GM12801 (cell line): ENCODE results near the gene ZSWIM2.

ENCODE experiments used
- TF ChIP-seq, protein P1 (sequence below): IDR thresholded peaks from one replicate; pipeline ENCODE4 v1.5.1; 2011; ENCODE audit warnings: control low read depth; ENCODE audit not compliant: insufficient read length; ENCODE audit errors: extremely low read depth

The ZSWIM2 gene

DNA sequence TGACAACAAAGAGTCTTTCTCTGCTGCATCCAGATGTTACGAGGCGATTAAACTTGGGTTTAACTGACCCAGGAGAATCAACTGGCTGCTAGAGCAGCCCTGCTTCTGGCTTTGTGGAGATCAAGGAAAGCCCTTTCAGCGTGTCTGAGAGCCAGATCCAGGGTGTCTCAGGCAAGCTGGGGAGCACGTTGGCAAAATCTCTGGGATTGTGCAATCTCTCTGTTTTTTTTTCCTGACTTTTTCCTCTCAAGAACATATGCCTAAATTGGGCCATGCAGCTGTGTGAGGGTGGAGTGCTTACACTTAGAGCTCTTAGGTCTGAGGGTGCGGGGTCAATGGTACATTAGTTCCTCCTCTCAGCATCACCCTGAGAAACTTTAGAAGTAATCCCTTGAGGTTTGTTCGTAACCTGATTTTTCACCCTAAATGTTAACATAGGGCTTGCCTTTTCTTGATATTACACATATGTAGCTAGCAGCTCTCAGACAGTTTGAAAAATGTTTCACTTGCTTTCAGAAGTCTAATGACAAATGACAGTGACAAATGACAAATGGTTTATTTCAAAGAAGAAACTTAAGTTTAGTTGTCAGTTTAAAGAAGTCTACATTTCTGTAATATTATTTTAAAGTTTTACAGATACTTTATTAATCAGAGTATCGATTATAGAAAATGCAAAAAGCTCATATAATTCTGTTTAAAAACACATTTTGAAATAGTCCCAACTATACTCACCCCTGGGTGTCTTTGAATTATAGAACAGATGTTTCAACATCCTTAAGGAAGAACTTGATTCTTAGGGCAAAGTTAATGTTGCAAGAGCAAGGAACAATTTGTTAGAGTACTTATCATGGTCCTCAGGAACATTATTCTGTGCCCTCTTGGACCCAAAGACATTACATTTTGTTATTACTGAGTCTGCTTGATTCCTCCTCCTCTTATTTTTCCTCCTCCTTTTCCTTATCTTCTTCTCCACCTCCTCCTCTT, 38.4 kb upstream of the ZSWIM2 start:
- TF ChIP-seq, protein P1, sequence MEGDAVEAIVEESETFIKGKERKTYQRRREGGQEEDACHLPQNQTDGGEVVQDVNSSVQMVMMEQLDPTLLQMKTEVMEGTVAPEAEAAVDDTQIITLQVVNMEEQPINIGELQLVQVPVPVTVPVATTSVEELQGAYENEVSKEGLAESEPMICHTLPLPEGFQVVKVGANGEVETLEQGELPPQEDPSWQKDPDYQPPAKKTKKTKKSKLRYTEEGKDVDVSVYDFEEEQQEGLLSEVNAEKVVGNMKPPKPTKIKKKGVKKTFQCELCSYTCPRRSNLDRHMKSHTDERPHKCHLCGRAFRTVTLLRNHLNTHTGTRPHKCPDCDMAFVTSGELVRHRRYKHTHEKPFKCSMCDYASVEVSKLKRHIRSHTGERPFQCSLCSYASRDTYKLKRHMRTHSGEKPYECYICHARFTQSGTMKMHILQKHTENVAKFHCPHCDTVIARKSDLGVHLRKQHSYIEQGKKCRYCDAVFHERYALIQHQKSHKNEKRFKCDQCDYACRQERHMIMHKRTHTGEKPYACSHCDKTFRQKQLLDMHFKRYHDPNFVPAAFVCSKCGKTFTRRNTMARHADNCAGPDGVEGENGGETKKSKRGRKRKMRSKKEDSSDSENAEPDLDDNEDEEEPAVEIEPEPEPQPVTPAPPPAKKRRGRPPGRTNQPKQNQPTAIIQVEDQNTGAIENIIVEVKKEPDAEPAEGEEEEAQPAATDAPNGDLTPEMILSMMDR, result no peak

DNA sequence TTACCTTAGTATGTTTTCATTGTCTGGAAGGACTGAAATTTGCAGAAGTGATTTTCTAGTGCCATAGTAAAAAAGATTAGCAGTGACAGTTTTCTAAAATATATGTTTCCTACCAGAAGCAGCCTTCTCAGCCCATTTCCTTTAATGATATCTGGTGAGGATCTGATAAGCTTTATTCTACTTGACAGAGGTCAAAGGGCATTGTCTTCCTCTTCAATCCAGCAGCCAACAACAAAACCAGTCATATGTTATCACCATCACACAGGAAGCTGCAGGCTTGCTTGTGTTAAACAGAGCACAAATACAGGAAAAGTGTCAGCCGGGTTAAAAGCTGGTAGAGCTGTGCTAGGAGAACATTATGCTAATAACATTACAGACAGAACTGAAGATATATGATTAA, 35.6 kb upstream of the ZSWIM2 start:
- TF ChIP-seq, protein P1, result no peak

DNA sequence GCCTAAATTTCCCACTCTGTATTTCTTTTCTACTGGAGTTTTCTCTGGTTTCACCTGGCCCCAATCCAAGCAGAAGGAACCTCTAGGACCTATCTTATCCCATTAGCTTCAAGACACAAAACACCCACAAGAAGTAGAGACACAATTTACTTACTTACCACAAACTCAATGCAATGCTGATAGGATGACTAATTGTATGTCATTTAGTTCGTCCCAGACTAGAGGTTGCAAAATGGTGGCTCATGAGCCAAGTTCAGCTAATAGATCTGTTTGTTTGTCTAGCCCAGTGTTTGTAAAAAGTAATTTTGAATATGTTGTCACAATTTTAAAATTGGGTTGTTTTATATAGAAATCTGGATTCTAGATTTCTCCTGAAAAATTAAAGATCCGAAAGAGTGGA, 34.7 kb upstream of the ZSWIM2 start:
- TF ChIP-seq, protein P1, result no peak

DNA sequence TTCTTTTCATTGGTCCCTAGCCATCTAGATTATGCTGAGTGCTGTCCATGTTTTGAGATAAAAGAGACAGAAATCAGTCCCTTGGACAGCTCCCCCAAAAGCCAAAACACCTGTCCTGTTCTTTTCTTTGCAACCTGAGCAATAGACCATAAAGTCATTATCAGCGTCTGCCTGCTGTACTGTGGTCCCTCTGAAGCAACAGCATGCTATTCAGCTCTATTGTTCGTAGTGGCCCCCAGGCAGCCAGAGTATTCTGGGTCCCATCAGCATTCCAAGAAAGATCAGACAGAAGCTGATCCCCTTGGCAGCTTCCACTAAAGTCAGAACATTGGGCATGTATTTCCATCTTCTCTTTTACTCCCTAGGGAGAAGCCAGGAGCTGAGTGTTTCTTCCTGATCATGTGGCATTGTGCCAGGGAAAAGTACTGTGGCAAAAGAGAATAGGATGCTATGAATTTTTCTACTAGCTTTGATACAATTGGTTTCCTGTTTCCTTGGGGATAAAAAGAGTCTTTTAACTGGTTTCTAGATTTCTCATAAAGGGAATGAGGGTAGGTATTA, 33.6 kb upstream of the ZSWIM2 start:
- TF ChIP-seq, protein P1, result no peak

DNA sequence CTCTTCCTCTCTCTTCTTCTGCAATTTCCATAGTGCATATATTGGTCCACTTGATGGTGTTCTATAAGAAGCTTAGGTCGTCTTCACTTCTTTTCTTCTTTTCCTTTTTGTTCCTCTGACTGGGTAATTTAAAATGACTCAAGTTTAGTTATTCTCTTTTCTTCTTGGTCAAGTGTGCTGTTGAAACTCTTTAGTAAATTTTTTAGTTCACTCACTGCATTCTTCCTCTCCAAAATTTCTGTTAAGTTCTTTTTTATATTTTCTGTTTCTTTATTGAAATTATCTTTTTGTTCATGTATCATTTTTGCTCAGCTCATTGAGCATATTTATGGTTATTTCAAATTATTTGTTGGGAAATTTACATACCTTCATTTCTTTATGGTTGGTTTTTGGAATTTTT, 32.7 kb upstream of the ZSWIM2 start:
- TF ChIP-seq, protein P1, result no peak

DNA sequence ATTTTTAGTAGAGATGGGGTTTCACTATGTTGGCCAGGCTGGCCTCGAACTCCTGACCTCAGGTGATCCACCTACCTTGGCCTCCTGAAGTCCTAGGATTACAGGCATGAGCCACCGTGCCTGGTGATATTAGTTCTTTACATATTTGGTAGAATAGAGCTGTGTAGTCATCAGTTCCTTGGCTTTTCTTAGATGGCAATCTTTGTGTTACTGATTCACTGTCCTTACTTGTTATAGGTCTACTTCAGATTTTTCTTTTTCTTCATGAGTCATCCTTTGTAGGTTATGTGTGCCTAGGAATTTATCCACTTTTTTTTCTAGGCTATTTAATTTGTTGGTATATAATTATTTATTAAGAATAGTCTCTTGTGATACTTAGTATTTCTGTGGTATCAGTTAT, 30.3 kb upstream of the ZSWIM2 start:
- TF ChIP-seq, protein P1, result no peak

DNA sequence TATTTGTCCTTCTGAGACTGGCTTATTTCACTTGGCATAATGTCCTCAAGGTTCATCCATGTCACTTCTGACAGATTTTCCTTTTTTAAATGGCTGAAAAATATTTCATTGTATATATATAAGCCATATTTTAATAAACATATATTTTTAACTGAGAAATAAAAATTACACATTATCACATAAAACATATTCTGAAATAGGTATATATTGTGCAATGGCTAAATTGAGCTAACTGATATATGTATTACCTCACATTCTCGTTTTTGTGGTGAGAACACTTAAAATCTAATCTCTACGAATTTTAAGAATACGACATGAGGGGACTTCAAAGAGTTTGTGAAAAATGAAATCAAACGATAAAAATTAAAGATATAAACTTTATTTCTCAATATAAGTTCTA, 25.7 kb upstream of the ZSWIM2 start:
- TF ChIP-seq, protein P1, result no peak
